GM12874 (cell line): ENCODE data around the gene NRP1.

Experiments used
- TF ChIP-seq, protein P1 (sequence below): IDR thresholded peaks from 2 replicates; pipeline ENCODE4 v1.5.1; 2011; ENCODE audit warnings: low read depth, mild to moderate bottlenecking, control low read depth, low read length, moderate library complexity; ENCODE audit not compliant: insufficient read depth

The NRP1 gene

DNA sequence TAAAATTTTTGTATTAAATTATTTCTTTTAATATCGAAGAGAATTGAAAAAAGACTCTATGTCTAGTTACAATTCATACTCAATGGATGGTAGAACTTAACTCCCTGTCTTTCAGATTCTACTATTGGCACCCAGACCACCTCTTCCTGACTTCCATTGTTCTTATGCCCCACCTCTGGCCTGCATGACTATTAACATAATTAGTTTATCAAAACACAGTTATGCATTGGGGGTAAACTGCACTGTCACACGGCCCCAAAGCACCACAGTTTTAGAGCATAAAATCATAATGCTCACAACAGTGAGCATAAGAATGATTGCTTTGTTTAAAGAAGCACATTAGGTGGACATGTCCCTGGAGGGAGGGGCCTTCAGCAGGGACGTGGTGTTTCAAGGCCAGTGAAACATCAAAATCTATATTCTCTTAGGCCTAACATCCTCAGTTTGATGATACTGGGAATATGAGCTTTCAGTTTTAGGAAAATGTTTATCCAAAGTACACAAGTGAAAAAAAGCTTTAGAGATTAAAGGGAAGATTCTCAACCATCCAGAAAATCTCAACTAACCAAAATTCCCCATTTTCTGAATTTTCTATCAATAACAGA is 79.8 kb downstream of the NRP1 start:
- TF ChIP-seq, protein P1, sequence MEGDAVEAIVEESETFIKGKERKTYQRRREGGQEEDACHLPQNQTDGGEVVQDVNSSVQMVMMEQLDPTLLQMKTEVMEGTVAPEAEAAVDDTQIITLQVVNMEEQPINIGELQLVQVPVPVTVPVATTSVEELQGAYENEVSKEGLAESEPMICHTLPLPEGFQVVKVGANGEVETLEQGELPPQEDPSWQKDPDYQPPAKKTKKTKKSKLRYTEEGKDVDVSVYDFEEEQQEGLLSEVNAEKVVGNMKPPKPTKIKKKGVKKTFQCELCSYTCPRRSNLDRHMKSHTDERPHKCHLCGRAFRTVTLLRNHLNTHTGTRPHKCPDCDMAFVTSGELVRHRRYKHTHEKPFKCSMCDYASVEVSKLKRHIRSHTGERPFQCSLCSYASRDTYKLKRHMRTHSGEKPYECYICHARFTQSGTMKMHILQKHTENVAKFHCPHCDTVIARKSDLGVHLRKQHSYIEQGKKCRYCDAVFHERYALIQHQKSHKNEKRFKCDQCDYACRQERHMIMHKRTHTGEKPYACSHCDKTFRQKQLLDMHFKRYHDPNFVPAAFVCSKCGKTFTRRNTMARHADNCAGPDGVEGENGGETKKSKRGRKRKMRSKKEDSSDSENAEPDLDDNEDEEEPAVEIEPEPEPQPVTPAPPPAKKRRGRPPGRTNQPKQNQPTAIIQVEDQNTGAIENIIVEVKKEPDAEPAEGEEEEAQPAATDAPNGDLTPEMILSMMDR: no peak

DNA sequence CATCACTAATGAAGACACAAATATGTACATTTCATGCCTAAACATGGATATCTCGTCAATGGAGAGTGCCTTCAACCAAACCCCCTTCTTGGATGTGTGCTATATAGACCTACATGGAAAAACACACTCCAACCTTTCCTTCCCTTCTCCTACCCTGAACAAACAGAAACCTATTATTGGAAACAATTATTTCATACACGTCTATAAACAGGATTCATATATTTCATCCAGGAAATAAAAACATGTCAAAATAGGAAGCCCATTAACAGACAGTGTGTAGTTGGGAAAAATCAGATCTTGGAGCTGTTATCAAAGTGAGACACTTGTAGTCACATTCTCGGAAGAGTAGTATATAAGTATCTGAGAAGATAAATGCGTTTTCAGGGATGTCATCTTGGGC is 81.1 kb downstream of the NRP1 start:
- TF ChIP-seq, protein P1: no peak

DNA sequence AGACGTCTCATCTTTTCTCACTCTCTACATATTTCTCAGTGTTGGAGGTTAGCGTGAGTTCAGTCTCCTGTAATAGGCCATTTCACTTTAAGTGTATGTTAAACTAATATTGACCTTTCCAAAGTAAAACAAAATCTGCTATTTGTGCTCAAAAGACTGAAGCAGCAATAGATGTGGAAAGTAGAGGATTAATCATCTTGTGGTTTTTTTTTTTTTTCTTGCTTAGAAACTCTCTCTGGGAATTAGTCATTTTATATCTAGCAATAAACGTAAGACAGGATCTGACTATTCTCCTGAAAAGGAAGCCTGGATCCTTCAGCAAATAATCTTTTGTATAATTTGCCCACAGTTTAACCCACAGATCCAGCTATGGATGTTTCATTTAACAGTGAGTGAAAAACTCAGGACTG is 81.7 kb downstream of the NRP1 start:
- TF ChIP-seq, protein P1: no peak

DNA sequence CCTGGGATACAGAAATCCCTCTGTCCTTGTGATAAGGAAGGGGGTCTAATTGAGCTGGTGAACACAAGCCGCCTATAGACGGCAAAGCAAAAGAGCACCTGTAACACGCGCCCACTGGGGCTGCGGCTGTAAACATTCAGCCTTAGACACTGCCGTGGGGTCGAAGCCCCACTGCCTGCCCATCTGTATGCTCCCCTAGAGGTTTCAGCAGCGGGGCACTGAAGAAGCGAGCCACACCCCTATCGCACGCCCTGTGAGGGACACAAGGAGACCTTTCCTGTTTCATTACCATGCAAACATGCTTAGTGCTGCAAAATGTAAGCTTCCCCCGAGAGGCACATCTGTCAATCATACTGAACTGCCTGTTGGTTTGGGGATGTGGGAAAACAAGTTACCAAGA is 82.1 kb downstream of the NRP1 start:
- TF ChIP-seq, protein P1: no peak

DNA sequence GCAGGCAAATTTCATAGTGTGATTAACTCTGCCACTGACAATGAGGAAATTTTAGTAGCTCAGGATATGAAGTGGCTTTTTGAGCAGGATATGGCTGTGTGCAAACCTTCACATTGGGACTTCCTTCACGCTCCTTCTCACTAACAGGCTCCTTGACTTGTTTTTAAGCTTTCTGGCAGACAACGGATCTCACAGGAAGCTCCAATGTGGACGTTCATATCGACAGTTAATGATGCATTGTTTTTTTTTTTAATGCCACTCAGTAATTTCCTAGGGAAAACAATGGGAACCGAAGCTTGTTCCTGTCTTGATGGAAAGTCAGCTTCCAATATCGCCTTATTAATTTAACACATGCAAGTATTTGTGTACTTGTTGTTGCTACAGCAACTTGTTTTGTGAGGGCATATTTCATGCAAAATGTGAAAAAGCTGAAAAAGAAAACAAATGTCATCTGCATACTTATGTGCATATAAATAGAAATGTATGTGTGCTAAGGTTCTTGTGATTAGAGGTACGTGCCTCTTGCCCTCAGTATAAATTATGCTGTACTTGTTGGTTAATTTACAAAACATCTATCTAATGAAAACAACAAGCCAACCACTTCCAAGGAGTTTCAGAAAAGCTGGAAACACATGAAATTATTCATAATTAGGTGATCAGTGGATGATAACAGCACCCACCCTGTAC is 84.7 kb downstream of the NRP1 start:
- TF ChIP-seq, protein P1: no peak

DNA sequence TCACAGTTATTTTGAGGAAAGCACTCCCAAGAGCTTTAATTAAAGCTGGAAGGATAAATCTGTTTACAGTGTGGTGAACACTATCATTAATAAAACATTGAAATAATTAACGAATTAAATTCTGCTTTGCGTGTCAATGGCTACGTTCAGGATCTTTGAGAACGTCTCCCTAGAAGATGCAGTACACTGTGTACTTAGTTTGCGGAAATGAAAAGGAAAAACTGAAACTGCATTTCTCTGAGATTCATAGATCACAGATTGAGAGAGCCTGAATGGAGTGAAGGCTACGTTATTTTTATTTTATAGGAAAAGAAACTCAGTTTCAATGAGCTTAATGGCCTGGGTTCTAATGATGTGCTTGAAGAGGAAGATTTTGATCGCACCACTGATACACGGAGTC is 85.3 kb downstream of the NRP1 start:
- TF ChIP-seq, protein P1: no peak

DNA sequence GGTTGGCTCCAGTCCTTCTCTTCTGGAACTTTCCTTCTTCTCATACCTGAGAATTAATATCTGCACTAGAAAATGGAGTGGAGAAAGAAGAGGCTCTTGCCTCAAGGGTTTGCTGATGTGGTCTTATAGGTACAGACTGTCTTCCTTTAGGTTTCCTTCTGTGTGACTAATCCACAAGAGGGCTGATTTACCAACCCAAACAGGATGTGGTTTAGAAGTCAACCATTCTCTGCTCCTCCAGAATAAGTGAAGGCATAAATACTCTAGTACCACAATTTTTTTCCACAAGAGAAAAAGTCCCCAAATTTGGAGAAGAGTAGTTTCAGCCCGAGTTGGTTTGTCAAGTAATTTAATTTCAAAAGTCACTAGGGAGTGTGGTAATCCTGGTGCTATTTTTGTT is 85.8 kb downstream of the NRP1 start:
- TF ChIP-seq, protein P1: no peak
